ENCODE data around the gene STK38L. TPM values are rescaled to one million over a fixed set of nuclear protein-coding genes. Genes with fewer than 3 reads are reported as not detected.

Gene STK38L
- total RNA-seq, 1 donor from 2014 or later, result 24.6 TPM

GRCh38 chr12:27305673-27306456, 61.8 kb downstream of the STK38L start:
- intact Hi-C loops (cut with micrococcal nuclease), result loop anchor here (1.0 to 5.0 kb wide), 10 partner anchors 26 to 453 kb away; partner anchors contain the start of genes BMAL2, FGFR1OP2 and STK38L

GRCh38 chr12:27309293-27309994, 65.4 kb downstream of the STK38L start:
- intact Hi-C loops (cut with micrococcal nuclease), result loop anchor here (5.0 kb wide), 1 partner anchor 187 kb away; no protein-coding TSS in a partner anchor

- intact Hi-C loops (cut with micrococcal nuclease), result loop anchor here (5.0 kb wide), 1 partner anchor 188 kb away; no protein-coding TSS in a partner anchor
Measured at GRCh38 chr12:27309995-27310315, 65.9 kb downstream of the STK38L start.

- intact Hi-C loops (cut with micrococcal nuclease), result no loop called here
Measured at GRCh38 chr12:27316947-27317346, 72.9 kb downstream of the STK38L start.

GRCh38 chr12:27319409-27319808, 75.3 kb downstream of the STK38L start:
- intact Hi-C loops (cut with micrococcal nuclease), result no loop called here

GRCh38 chr12:27319848-27320247, 75.8 kb downstream of the STK38L start:
- intact Hi-C loops (cut with micrococcal nuclease), result no loop called here

GRCh38 chr12:27324530-27324929, 80.4 kb downstream of the STK38L start:
- intact Hi-C loops (cut with micrococcal nuclease), result no loop called here

- intact Hi-C loops (cut with micrococcal nuclease), result loop anchor here (1.0 to 10.0 kb wide), 4 partner anchors 317 to 1774 kb away; no protein-coding TSS in a partner anchor
Measured at GRCh38 chr12:27330846-27331245, 86.8 kb downstream of the STK38L start.

- intact Hi-C loops (cut with micrococcal nuclease), result loop anchor here (1.0 to 10.0 kb wide), 4 partner anchors 317 to 1773 kb away; no protein-coding TSS in a partner anchor
Measured at GRCh38 chr12:27331291-27331926, 87.3 kb downstream of the STK38L start.

- intact Hi-C loops (cut with micrococcal nuclease), result loop anchor here (1.0 to 10.0 kb wide), 8 partner anchors 26 to 1773 kb away; partner anchors contain the start of gene PPFIBP1
Measured at GRCh38 chr12:27331927-27332324, 87.8 kb downstream of the STK38L start.

- intact Hi-C loops (cut with micrococcal nuclease), result loop anchor here (1.0 to 10.0 kb wide), 6 partner anchors 26 to 1772 kb away; partner anchors contain the start of gene PPFIBP1
Measured at GRCh38 chr12:27332407-27332713, 88.3 kb downstream of the STK38L start.

GRCh38 chr12:27332714-27333402, 88.8 kb downstream of the STK38L start, which contains the start of gene BMAL2:
TSS of gene BMAL2 (plus strand) at chr12:27332836. CDS start at chr12:27333073, 237 bp downstream.
- intact Hi-C loops (cut with micrococcal nuclease), result loop anchor here (1.0 to 10.0 kb wide), 10 partner anchors 27 to 1772 kb away; partner anchors contain the start of genes MRPS35, PPFIBP1, STK38L and TM7SF3

GRCh38 chr12:27333403-27334009, 89.4 kb downstream of the STK38L start:
- intact Hi-C loops (cut with micrococcal nuclease), result loop anchor here (1.0 to 10.0 kb wide), 9 partner anchors 51 to 1771 kb away; partner anchors contain the start of genes MRPS35, PPFIBP1, STK38L and TM7SF3

GRCh38 chr12:27334042-27334720, 90.1 kb downstream of the STK38L start:
- intact Hi-C loops (cut with micrococcal nuclease), result loop anchor here (10.0 kb wide), 2 partner anchors 1219 to 1771 kb away; no protein-coding TSS in a partner anchor

GRCh38 chr12:27334721-27335082, 90.6 kb downstream of the STK38L start:
- intact Hi-C loops (cut with micrococcal nuclease), result loop anchor here (10.0 kb wide), 2 partner anchors 1220 to 1770 kb away; no protein-coding TSS in a partner anchor

GRCh38 chr12:27335364-27336281, 91.5 kb downstream of the STK38L start:
- intact Hi-C loops (cut with micrococcal nuclease), result loop anchor here (10.0 kb wide), 2 partner anchors 1221 to 1769 kb away; no protein-coding TSS in a partner anchor

GRCh38 chr12:27336282-27336653, 92.2 kb downstream of the STK38L start:
- intact Hi-C loops (cut with micrococcal nuclease), result loop anchor here (10.0 kb wide), 2 partner anchors 1221 to 1769 kb away; no protein-coding TSS in a partner anchor

GRCh38 chr12:27337376-27337775, 93.3 kb downstream of the STK38L start:
- intact Hi-C loops (cut with micrococcal nuclease), result loop anchor here (10.0 kb wide), 2 partner anchors 1223 to 1767 kb away; no protein-coding TSS in a partner anchor

All from T-helper 1 cell treated with Interleukin-12 subunit alpha and Interleukin-12 subunit beta and Interleukin-4 antibody, amounts not matched to agents 30 ng/mL and 1 ng/mL, for 36 hours (primary cell).